OCI-LY7 (cell line): ENCODE data around the gene FMNL2.

ENCODE experiments used
- CTCF ChIP-seq: fragments of 200-600 bp; sonication (generic); conservative IDR thresholded peaks from 2 replicates; pipeline ENCODE4 v1.5.1; 2014; ENCODE audit warnings: mild to moderate bottlenecking, antibody characterized with exemption, low read length, moderate library complexity, mixed read lengths
- EZH2phosphoT487 ChIP-seq: fragments of 200-600 bp; sonication (generic); IDR thresholded peaks from 2 replicates; pipeline ENCODE4 v1.6.1; 2018; ENCODE audit warnings: low read depth, borderline replicate concordance, mild to moderate bottlenecking, mixed run types, antibody characterized with exemption, low read length, moderate library complexity, mixed read lengths

GRCh38 chr2:152496371-152496770 is 161.4 kb downstream of the FMNL2 start:
- TF ChIP-seq CTCF: no peak
- no peak for TF ChIP-seq EZH2phosphoT487
